HL-60 (cell line): ENCODE measurements around the gene NHERF1.
A peak's percentile ranks its signal among the peaks of the same experiment; 100 is the strongest.

Experiments used
- DNase-seq, 2 experiments: peaks; one replicate each; pipeline ENCODE4 v3.0.0-alpha.2; 2010 to 2020; ENCODE audit warnings: low read depth in 1 of 2, low spot score in 1 of 2
- H3K27ac ChIP-seq: fragments of 250-450 bp; sonication (Bioruptor Pico); replicated peaks from 2 replicates; pipeline ENCODE4 v1.5.1; 2020; ENCODE audit warnings: mild to moderate bottlenecking, moderate library complexity
- H3K27me3 ChIP-seq: fragments of 250-450 bp; sonication (Bioruptor Pico); 2 replicates; pipeline ENCODE4 v1.5.1; 2021; ENCODE audit warnings: mild to moderate bottlenecking, moderate library complexity; ENCODE audit not compliant: insufficient read depth, poor library complexity, severe bottlenecking
- H3K4me3 ChIP-seq: replicated peaks from 2 replicates; pipeline ENCODE4 v1.5.1; 2011; ENCODE audit warnings: mild to moderate bottlenecking, control low read depth, low read length; ENCODE audit not compliant: insufficient read depth
- GABPA ChIP-seq: IDR thresholded peaks from 2 replicates; pipeline ENCODE4 v1.6.1; 2012; ENCODE audit warnings: low read depth
- POLR2AphosphoS5 ChIP-seq: IDR thresholded peaks from 2 replicates; pipeline ENCODE4 v1.6.1; 2012; ENCODE audit warnings: low read depth
- REST ChIP-seq: IDR thresholded peaks from 2 replicates; pipeline ENCODE4 v1.6.1; 2012; ENCODE audit warnings: low read depth; ENCODE audit not compliant: insufficient replicate concordance
- SPI1 ChIP-seq: IDR thresholded peaks from 2 replicates; pipeline ENCODE4 v1.6.1; 2012; ENCODE audit warnings: low read depth, mild to moderate bottlenecking, borderline replicate concordance
- TF ChIP-seq, protein P1 (sequence below): IDR thresholded peaks from one replicate; pipeline ENCODE4 v1.5.1; 2011; ENCODE audit warnings: low read length, control low read depth, inconsistent platforms; ENCODE audit not compliant: insufficient read depth

The NHERF1 gene

GRCh38 chr17:74766413-74766812 lies 18.0 kb downstream of the NHERF1 start:
- no peak for TF ChIP-seq REST
- TF ChIP-seq, protein P1, sequence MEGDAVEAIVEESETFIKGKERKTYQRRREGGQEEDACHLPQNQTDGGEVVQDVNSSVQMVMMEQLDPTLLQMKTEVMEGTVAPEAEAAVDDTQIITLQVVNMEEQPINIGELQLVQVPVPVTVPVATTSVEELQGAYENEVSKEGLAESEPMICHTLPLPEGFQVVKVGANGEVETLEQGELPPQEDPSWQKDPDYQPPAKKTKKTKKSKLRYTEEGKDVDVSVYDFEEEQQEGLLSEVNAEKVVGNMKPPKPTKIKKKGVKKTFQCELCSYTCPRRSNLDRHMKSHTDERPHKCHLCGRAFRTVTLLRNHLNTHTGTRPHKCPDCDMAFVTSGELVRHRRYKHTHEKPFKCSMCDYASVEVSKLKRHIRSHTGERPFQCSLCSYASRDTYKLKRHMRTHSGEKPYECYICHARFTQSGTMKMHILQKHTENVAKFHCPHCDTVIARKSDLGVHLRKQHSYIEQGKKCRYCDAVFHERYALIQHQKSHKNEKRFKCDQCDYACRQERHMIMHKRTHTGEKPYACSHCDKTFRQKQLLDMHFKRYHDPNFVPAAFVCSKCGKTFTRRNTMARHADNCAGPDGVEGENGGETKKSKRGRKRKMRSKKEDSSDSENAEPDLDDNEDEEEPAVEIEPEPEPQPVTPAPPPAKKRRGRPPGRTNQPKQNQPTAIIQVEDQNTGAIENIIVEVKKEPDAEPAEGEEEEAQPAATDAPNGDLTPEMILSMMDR: no peak
- Histone ChIP-seq H3K27me3 (no peaks in the 10 kb centered on the region), H3K4me3 (no peak overlapping the region), H3K27ac (no peak overlapping the region)
- no peak for DNase-seq

DNA sequence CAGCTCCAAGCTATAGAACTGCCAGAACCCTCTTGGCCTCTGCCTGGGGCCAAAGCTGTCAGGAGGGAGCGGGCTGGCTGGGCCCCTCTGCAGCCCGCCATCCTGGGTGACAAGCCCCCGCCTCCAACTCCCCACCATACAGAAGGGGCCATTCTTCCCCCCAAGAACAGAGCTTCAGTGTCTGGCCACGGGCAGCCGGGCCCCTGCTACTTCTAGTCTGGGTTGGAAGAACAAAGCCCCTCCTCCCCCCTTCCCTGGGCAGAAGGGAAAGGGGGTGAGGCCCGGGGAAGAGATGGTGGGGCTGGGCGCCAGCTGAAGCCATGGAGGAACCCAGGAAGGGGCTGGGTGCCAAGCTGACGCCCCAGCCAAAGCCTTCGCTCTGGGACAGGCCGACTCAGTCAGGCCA lies 18.7 kb downstream of the NHERF1 start:
- no peak for TF ChIP-seq SPI1
- TF ChIP-seq POLR2AphosphoS5: no peak
- no peak for TF ChIP-seq GABPA
- no peak for TF ChIP-seq REST
- TF ChIP-seq, protein P1: no peak
- no peak overlapping the region for H3K4me3 ChIP-seq
- no peaks in the 10 kb centered on the region for H3K27me3 ChIP-seq
- DNase-seq: no peak
- H3K27ac ChIP-seq: no peak overlapping the region

DNA sequence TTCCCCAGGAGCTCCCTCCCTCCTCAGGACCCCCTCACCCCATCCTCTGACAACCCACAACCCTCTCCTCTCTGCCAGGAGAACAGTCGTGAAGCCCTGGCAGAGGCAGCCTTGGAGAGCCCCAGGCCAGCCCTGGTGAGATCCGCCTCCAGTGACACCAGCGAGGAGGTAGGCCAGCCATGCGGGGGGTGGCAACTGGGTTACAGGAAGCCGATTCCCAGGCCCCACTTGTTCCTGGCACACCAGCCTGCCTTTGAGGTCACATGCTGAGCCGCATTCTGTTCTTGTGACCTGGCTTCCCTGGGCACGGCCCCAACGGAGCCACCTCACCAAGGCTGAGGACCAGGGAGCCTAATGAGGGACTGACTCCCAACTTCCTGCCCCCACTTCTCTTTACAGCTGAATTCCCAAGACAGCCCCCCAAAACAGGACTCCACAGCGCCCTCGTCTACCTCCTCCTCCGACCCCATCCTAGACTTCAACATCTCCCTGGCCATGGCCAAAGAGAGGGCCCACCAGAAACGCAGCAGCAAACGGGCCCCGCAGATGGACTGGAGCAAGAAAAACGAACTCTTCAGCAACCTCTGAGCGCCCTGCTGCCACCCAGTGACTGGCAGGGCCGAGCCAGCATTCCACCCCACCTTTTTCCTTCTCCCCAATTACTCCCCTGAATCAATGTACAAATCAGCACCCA lies 19.8 kb downstream of the NHERF1 start:
- TF ChIP-seq SPI1: peak; percentile 37; the same call in 1 of the 2 replicates
- no peak for TF ChIP-seq POLR2AphosphoS5
- Histone ChIP-seq H3K4me3 (no peak overlapping the region), H3K27ac (no peak overlapping the region), H3K27me3 (no peaks in the 10 kb centered on the region)
- no peak for DNase-seq

DNA sequence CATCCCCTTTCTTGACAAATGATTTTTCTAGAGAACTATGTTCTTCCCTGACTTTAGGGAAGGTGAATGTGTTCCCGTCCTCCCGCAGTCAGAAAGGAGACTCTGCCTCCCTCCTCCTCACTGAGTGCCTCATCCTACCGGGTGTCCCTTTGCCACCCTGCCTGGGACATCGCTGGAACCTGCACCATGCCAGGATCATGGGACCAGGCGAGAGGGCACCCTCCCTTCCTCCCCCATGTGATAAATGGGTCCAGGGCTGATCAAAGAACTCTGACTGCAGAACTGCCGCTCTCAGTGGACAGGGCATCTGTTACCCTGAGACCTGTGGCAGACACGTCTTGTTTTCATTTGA lies 20.3 kb downstream of the NHERF1 start:
- TF ChIP-seq GABPA (no peak), REST (no peak), POLR2AphosphoS5 (peak; percentile 52)
- TF ChIP-seq, protein P1: no peak
- no peaks in the 10 kb centered on the region for H3K27me3 ChIP-seq
- no peak for DNase-seq
- H3K4me3 ChIP-seq: no peak overlapping the region
- no peak overlapping the region for H3K27ac ChIP-seq
